ENCODE results near the gene CLMN.

CLMN gene

GRCh38 chr14:95336192-95336760 is 16.6 kb upstream of the CLMN start:
- DNase-seq (ENCODE audit: low read depth): no peak
- no peak for TF ChIP-seq CTCF (IDR thresholded peaks at IDR 0.05; ENCODE audit: low read length, missing control alignments)
- H3K4me3 ChIP-seq (replicated peaks; ENCODE audit: low read depth, low read length): no peak overlapping the region

GRCh38 chr14:95335071-95335470 is 15.4 kb upstream of the CLMN start:
- TF ChIP-seq CTCF (IDR thresholded peaks at IDR 0.05; ENCODE audit: low read length, missing control alignments): no peak
- H3K4me3 ChIP-seq (replicated peaks; ENCODE audit: low read depth, low read length): no peak overlapping the region
- DNase-seq (ENCODE audit: low read depth): no peak

GRCh38 chr14:95334044-95334443 is 14.3 kb upstream of the CLMN start:
- H3K4me3 ChIP-seq (replicated peaks; ENCODE audit: low read depth, low read length): no peak overlapping the region
- TF ChIP-seq CTCF (IDR thresholded peaks at IDR 0.05; ENCODE audit: low read length, missing control alignments): no peak
- DNase-seq (ENCODE audit: low read depth): no peak

GRCh38 chr14:95332641-95333040 is 12.9 kb upstream of the CLMN start:
- DNase-seq (ENCODE audit: low read depth): no peak
- no peak for TF ChIP-seq CTCF (IDR thresholded peaks at IDR 0.05; ENCODE audit: low read length, missing control alignments)

GRCh38 chr14:95331708-95332408 is 12.2 kb upstream of the CLMN start:
- DNase-seq (ENCODE audit: low read depth): no peak
- H3K4me3 ChIP-seq (replicated peaks; ENCODE audit: low read depth, low read length): no peak overlapping the region
- TF ChIP-seq CTCF (IDR thresholded peaks at IDR 0.05; ENCODE audit: low read length, missing control alignments): no peak

More at GRCh38 chr14:95332641-95333040, 12.9 kb upstream of the CLMN start:
- H3K4me3 ChIP-seq (replicated peaks; ENCODE audit: low read depth, low read length): no peak overlapping the region

GRCh38 chr14:95330591-95331370 is 11.1 kb upstream of the CLMN start:
- no peak overlapping the region for H3K4me3 ChIP-seq (replicated peaks; ENCODE audit: low read depth, low read length)
- TF ChIP-seq CTCF (IDR thresholded peaks at IDR 0.05; ENCODE audit: low read length, missing control alignments): no peak
- DNase-seq (ENCODE audit: low read depth): no peak
